Retina (tissue), 1 donor: Measurements from ENCODE around the gene ASTN1.

ENCODE experiments used
- DNase-seq: peaks from one replicate; pipeline ENCODE4 v3.0.0-alpha.2; 2016

The ASTN1 gene

GRCh38 chr1:176816232-176816631, 348.3 kb downstream of the ASTN1 start:
- no peak for DNase-seq

- no peak for DNase-seq
Observed at GRCh38 chr1:176815621-176816020, 348.9 kb downstream of the ASTN1 start.

DNA sequence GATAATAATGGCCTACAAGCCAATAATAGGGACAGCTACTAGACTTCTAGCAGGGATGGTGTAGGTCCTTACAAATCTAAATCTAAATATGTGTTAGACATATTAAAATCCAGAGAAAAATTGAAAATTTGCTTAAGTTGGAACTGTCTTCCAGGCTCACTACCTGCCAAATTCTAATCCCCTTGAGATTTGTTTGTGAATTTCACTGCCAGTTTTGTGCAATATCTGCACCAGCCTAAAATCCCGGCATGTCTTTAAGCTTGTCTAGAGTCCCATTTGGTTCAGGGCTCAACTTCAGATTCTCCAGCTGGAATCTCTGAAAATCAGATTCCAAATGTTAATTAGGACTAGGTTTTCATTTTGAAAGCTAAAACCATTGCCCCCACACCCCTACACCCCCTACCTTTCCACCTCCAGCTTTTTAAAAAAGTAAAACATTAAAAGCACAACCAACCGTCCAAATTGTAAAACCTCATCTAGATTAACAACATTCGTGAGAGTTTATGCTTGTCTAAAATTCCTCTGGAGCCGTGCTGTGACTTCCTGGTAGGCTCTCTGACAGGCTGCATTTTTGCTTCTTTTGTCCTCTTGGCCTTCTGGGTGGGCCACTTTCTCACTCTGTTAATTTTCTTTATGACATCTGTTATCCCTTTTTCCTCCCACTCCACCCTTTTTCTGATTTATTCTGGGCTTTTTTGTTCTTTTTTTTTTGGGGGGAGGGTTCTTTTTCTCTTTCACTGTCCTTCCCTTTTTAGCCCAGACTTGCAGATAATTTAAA, 352.8 kb downstream of the ASTN1 start:
- peak; percentile 44 for DNase-seq

GRCh38 chr1:176809292-176809691, 355.2 kb downstream of the ASTN1 start:
- DNase-seq, result no peak
